Uterus (tissue), 4 donors: ENCODE results near the gene EPC1. TPM values are rescaled to one million over a fixed set of nuclear protein-coding genes. Genes with fewer than 3 reads are reported as not detected.

Experiments used
- DNase-seq, 2 donors: peaks; one replicate each; pipeline ENCODE4 v3.0.0-alpha.2; 2019 to 2020
- H3K27ac ChIP-seq, 2 donors: fragments of 200-600 bp; sonication (generic); 1 replicate in 1 of 2; 2 replicates in 1 of 2; pipeline ENCODE4 v1.5.1; 2016 to 2018
- H3K27me3 ChIP-seq, 2 donors: fragments of 200-600 bp; sonication (generic); one replicate each; pipeline ENCODE4 v1.5.1; 2018 to 2019; ENCODE audit warnings: control low read depth in 1 of 2
- H3K36me3 ChIP-seq, 2 donors: fragments of 200-600 bp; sonication (generic); one replicate each; pipeline ENCODE4 v1.5.1; 2019; ENCODE audit warnings: control low read depth in 1 of 2
- H3K4me1 ChIP-seq, 2 donors: fragments of 200-600 bp; sonication (generic); one replicate each; pipeline ENCODE4 v1.5.1; 2018 to 2019; ENCODE audit warnings: control low read depth in 1 of 2
- H3K4me3 ChIP-seq, 2 donors: fragments of 200-600 bp; sonication (generic); 1 replicate in 1 of 2; 2 replicates in 1 of 2; pipeline ENCODE4 v1.5.1; 2018 to 2019; ENCODE audit warnings: mild to moderate bottlenecking in 1 of 2
- H3K9me3 ChIP-seq, 2 donors: fragments of 200-600 bp; sonication (generic); one replicate each; pipeline ENCODE4 v1.5.1; 2019; ENCODE audit warnings: control low read depth in 1 of 2
- POLR2A ChIP-seq, 2 donors: fragments of 450-650 bp; IDR thresholded peaks; one replicate each; pipeline ENCODE4 v1.6.1; 2016; ENCODE audit warnings: antibody characterized with exemption in 2 of 2, mild to moderate bottlenecking in 1 of 2, moderate library complexity in 1 of 2
- intact Hi-C: fragments of 100-400 bp; cut with DNase I; formaldehyde crosslinking; loops from one replicate; pipeline ENCODE4 v1.15.1; 2023; ENCODE audit warnings: low total_unique reads
- total RNA-seq, 4 donors: library from RNA; depleted of rRNA in 3 of 4; stranded (reverse); fragments of >200 nt in 3 of 4; gene quantifications; one replicate each; pipeline versions ENCODE4 v1.1.0 to v1.2.4, GENCODE V29; 2014 to 2023
- TF ChIP-seq, protein P1 (sequence below), 4 experiments: fragments of 200-600 bp in 2 of 4; fragments of 450-650 bp in 2 of 4; sonication (generic) in 2 of 4; IDR thresholded peaks; one replicate each; pipeline ENCODE4 v1.5.1; 2016 to 2019; ENCODE audit warnings: antibody characterized with exemption in 4 of 4, mild to moderate bottlenecking in 2 of 4, moderate library complexity in 1 of 4
- donor health status: DM: yes; HTN: yes; CAD: no.

The EPC1 gene
- total RNA-seq, 4 donors from 2014 or later = 34.7 to 109 (median 48.8) TPM

DNA sequence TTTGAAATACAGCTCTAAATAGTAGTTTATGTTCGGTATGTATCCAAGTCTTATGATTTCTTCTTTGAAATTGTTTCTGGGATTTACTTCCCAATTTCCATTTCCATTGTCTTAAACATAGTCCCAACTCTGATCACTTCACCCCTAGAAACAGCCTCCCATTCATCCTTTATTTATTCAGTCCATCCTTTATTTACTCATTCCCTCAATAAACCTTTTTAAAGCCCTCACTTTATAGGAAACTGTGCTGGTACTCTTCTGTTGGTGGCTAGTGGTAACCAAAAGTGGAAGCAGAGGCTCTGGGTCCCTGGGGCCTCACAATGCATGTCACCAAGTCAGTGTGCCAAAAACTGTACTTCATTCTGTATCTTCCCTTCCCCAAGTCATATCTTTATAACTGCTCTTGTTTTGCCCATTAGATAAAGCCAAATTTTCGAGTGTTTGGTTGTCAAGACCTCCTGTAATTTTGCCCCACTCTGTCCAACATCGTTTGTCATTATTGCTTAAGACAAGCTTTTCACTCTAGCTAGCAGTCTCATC lies 3.9 kb upstream of the EPC1 start:
- no peaks in the 10 kb centered on the region for H3K4me1 ChIP-seq
- intact Hi-C loops = no loop called here

DNA sequence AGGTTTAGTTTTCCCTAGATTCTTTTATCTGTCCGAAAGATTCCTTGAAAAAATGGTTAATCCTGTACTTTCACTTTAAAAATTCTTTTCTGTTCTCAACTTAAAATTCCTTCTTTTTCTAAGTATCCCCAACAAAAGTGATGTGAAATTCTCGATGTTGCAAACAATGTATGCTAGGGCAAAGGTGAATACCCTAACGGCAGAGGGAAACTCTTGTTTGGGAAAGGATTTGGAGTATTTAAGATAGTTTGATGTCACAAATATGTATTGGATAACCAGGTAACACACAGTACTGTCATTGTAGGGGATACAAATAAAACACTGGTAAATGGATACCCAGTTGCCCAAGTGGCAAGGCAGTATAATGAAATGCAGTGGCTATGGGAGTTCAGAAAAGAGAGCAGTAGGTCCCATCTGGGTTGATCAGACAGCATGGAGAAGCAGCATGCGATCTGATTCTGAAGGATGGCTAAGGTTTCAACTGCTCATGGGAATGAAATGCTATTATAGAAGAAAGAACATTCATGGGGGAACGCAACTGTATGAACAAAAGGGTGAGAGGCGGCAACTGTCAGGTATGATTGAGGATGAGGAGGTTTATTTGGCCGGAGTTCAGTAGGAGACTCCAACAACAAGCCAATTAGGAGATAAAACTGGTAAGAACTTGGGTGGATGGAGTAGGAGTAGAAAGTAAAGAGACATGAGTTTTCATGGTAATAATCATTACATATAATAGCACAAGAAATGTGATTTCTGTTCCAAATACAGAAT lies 3.2 kb upstream of the EPC1 start:
- Histone ChIP-seq H3K4me3 (no peak overlapping the region), H3K4me1 (no peaks in the 10 kb centered on the region), H3K27ac (no peak overlapping the region), H3K9me3 (no peaks in the 10 kb centered on the region), H3K36me3 (no peaks in the 10 kb centered on the region), H3K27me3 (no peaks in the 10 kb centered on the region)
- intact Hi-C loops = loop anchor here (10.0 kb wide), 1 partner anchor 95 kb away; no protein-coding TSS in a partner anchor
- DNase-seq = no peak
- TF ChIP-seq POLR2A (IDR thresholded peaks at IDR 0.05) = no peak
- TF ChIP-seq, protein P1, sequence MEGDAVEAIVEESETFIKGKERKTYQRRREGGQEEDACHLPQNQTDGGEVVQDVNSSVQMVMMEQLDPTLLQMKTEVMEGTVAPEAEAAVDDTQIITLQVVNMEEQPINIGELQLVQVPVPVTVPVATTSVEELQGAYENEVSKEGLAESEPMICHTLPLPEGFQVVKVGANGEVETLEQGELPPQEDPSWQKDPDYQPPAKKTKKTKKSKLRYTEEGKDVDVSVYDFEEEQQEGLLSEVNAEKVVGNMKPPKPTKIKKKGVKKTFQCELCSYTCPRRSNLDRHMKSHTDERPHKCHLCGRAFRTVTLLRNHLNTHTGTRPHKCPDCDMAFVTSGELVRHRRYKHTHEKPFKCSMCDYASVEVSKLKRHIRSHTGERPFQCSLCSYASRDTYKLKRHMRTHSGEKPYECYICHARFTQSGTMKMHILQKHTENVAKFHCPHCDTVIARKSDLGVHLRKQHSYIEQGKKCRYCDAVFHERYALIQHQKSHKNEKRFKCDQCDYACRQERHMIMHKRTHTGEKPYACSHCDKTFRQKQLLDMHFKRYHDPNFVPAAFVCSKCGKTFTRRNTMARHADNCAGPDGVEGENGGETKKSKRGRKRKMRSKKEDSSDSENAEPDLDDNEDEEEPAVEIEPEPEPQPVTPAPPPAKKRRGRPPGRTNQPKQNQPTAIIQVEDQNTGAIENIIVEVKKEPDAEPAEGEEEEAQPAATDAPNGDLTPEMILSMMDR (IDR thresholded peaks at IDR 0.05) = no peak

More for the DNA sequence above, 3.9 kb upstream of the EPC1 start:
- H3K9me3 ChIP-seq = no peaks in the 10 kb centered on the region
- TF ChIP-seq, protein P1 (IDR thresholded peaks at IDR 0.05) = no peak
- no peak for TF ChIP-seq POLR2A (IDR thresholded peaks at IDR 0.05)
- no peaks in the 10 kb centered on the region for H3K36me3 ChIP-seq
- no peaks in the 10 kb centered on the region for H3K27me3 ChIP-seq
- DNase-seq = no peak
- H3K27ac ChIP-seq = no peak overlapping the region
- H3K4me3 ChIP-seq = no peak overlapping the region

GRCh38 chr10:32349199-32349585 lies 2.2 kb upstream of the EPC1 start:
- Histone ChIP-seq H3K36me3 (no peaks in the 10 kb centered on the region), H3K27ac (no peak overlapping the region), H3K27me3 (no peaks in the 10 kb centered on the region), H3K9me3 (no peaks in the 10 kb centered on the region), H3K4me1 (peaks cover 0 to 2% of the 10 kb centered on the region in 2 donors), H3K4me3 (no peak overlapping the region)
- DNase-seq = no peak
- TF ChIP-seq POLR2A (IDR thresholded peaks at IDR 0.05) = no peak
- TF ChIP-seq, protein P1 (IDR thresholded peaks at IDR 0.05) = no peak
- intact Hi-C loops = loop anchor here (10.0 kb wide), 1 partner anchor 94 kb away; no protein-coding TSS in a partner anchor

DNA sequence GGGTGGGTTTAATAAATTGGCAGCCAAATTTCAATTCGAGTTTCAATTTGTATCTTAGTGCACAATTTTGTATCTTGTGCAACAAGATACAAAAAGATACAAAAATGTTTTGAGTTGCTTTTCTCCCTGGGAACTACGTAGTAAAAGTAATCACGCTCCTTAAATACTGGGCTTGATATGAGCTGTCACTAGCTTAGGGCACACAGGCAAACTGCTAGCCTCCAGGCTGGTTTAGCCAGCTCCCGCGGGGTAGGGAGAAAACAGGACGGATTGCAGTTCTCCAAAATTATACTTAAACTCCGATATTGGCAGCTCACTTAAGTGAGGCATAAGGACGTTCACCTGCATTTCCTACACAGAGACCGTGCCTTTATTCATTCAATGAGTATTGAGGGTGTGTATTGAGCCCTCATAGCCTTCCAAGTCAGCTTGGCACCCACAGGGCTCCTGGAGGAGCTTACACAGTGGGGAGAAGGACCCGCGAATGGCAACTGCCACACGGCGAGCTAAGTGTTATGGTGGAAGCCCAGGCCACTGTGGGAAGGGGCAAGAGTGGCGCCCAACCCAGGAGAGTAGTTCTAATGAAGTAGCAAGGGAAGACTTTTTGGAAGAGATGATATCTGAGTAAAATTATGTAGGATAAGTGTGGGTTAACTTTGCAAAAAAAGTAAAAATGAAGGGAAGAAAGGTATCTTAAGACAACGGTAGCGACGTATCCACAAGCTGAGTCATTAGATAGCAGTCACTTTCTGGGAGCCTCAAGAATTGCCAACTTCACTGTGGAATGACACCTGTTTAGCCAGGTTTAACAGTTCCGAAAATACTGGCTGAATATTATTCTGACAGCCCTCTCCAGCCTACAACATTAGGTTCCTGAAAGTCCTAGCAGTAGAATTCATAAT lies 1.6 kb upstream of the EPC1 start:
- no peaks in the 10 kb centered on the region for H3K36me3 ChIP-seq
- H3K27me3 ChIP-seq = no peaks in the 10 kb centered on the region
- intact Hi-C loops = loop anchor here (10.0 kb wide), 1 partner anchor 94 kb away; no protein-coding TSS in a partner anchor
- H3K4me3 ChIP-seq = no peak overlapping the region
- H3K27ac ChIP-seq = peak overlapping the region in 1 of 2 donors; percentile 2
- DNase-seq = no peak
- peaks cover 0 to 4% of the 10 kb centered on the region in 2 donors for H3K4me1 ChIP-seq
- no peaks in the 10 kb centered on the region for H3K9me3 ChIP-seq
- TF ChIP-seq POLR2A (IDR thresholded peaks at IDR 0.05) = no peak
- TF ChIP-seq, protein P1 (IDR thresholded peaks at IDR 0.05) = no peak
